DND-41 (cell line): Measurements from ENCODE around the gene USB1.

Experiments used
- ATAC-seq: fragments of 200-7000 bp; cut with Tn5 transposase; 3 replicates; pipeline ENCODE4 v1.9.1; 2021; ENCODE audit warnings: low read depth; ENCODE audit not compliant: insufficient read depth
- DNase-seq: peaks from one replicate; pipeline ENCODE4 v3.0.0-alpha.2; 2020
- H2AFZ ChIP-seq: 2 replicates; pipeline ENCODE4 v1.6.0; 2012; ENCODE audit warnings: low read depth, low read length
- H3K27ac ChIP-seq: 2 replicates; pipeline ENCODE4 v1.5.1; 2012; ENCODE audit warnings: low read length, inconsistent platforms
- H3K27me3 ChIP-seq: fragments of 200-600 bp; sonication (generic); 2 replicates; pipeline ENCODE4 v1.6.0; 2012; ENCODE audit warnings: low read length, mild to moderate bottlenecking, inconsistent platforms; ENCODE audit not compliant: insufficient read depth, poor library complexity
- H3K36me3 ChIP-seq: 2 replicates; pipeline ENCODE4 v1.5.1; 2012; ENCODE audit warnings: low read length, inconsistent platforms; ENCODE audit not compliant: insufficient read depth
- H3K4me1 ChIP-seq: 2 replicates; pipeline ENCODE4 v1.5.1; 2012; ENCODE audit warnings: mild to moderate bottlenecking, low read length; ENCODE audit not compliant: insufficient read depth
- H3K4me2 ChIP-seq: 2 replicates; pipeline ENCODE4 v1.6.0; 2012; ENCODE audit warnings: mild to moderate bottlenecking, moderate library complexity, low read length, inconsistent platforms; ENCODE audit not compliant: insufficient read depth
- H3K4me3 ChIP-seq, 2 experiments: fragments of 200-600 bp in 1 of 2; shearing (Covaris generic) in 1 of 2; 2 replicates each; pipeline ENCODE4 v1.5.1; 2012 to 2016; ENCODE audit warnings: inconsistent platforms in 2 of 2, low read length in 2 of 2, mild to moderate bottlenecking in 2 of 2, low read depth in 1 of 2, moderate library complexity in 1 of 2
- H3K79me2 ChIP-seq: 2 replicates; pipeline ENCODE4 v1.6.0; 2012; ENCODE audit warnings: low read length, inconsistent platforms; ENCODE audit not compliant: insufficient read depth
- H3K9ac ChIP-seq: 2 replicates; pipeline ENCODE4 v1.6.0; 2012; ENCODE audit warnings: low read depth, mild to moderate bottlenecking, inconsistent platforms, low read length, moderate library complexity
- H3K9me3 ChIP-seq: 2 replicates; pipeline ENCODE4 v1.5.1; 2012; ENCODE audit warnings: low read length, moderate library complexity, mild to moderate bottlenecking, inconsistent platforms; ENCODE audit not compliant: insufficient read depth, severe bottlenecking
- H4K20me1 ChIP-seq: 2 replicates; pipeline ENCODE4 v1.6.0; 2012; ENCODE audit warnings: low read length; ENCODE audit not compliant: insufficient read depth
- CTCF ChIP-seq: IDR thresholded peaks from 2 replicates; pipeline ENCODE4 v1.5.1; 2012; ENCODE audit warnings: borderline replicate concordance, low read length, moderate library complexity, mild to moderate bottlenecking; ENCODE audit not compliant: poor library complexity, severe bottlenecking; ENCODE audit errors: extremely low read depth
- EZH2 ChIP-seq: IDR thresholded peaks from 3 replicates; pipeline ENCODE4 v1.6.1; 2012; ENCODE audit warnings: borderline replicate concordance, low read depth, mild to moderate bottlenecking, moderate library complexity, low read length, inconsistent platforms; ENCODE audit not compliant: severe bottlenecking

The USB1 gene

GRCh38 chr16:58010886-58011285, 9.7 kb downstream of the USB1 start:
- Histone ChIP-seq H3K4me1 (no peaks in the 10 kb centered on the region), H3K36me3 (peaks cover 46% of the 10 kb centered on the region), H4K20me1 (no peaks in the 10 kb centered on the region; the same call in 1 of the 2 replicates), H3K27ac (no peak overlapping the region), H2AFZ (no peak overlapping the region), H3K4me2 (no peak overlapping the region), H3K4me3 (no peak overlapping the region), H3K79me2 (0 out of 2 replicates have a peak, but pooled peaks cover 2% of the 10 kb centered on the region), H3K27me3 (no peaks in the 10 kb centered on the region), H3K9me3 (no peaks in the 10 kb centered on the region), H3K9ac (no peak overlapping the region)
- TF ChIP-seq CTCF (no peak), EZH2 (no peak)
- no peak for DNase-seq
- ATAC-seq, result no peak

GRCh38 chr16:58011652-58012051, 10.4 kb downstream of the USB1 start:
- H3K36me3 ChIP-seq, result peaks cover 40% of the 10 kb centered on the region
- no peak overlapping the region for H3K27ac ChIP-seq
- TF ChIP-seq CTCF (peak; percentile 5), EZH2 (no peak)
- H3K9me3 ChIP-seq, result no peaks in the 10 kb centered on the region
- no peaks in the 10 kb centered on the region; the same call in 1 of the 2 replicates for H4K20me1 ChIP-seq
- no peak overlapping the region for H3K4me2 ChIP-seq
- H2AFZ ChIP-seq, result no peak overlapping the region
- no peak overlapping the region for H3K4me3 ChIP-seq
- H3K4me1 ChIP-seq, result no peaks in the 10 kb centered on the region
- H3K9ac ChIP-seq, result no peak overlapping the region
- 0 out of 2 replicates have a peak, but pooled peaks cover 2% of the 10 kb centered on the region for H3K79me2 ChIP-seq
- DNase-seq (no peak), ATAC-seq (no peak)
- H3K27me3 ChIP-seq, result no peaks in the 10 kb centered on the region

- H3K9ac ChIP-seq, result no peak overlapping the region
- ATAC-seq, result no peak
- H3K79me2 ChIP-seq, result no peaks in the 10 kb centered on the region
- H3K4me1 ChIP-seq, result no peaks in the 10 kb centered on the region
- no peak overlapping the region for H3K4me3 ChIP-seq
- H2AFZ ChIP-seq, result no peak overlapping the region
- peaks cover 40% of the 10 kb centered on the region for H3K36me3 ChIP-seq
- no peaks in the 10 kb centered on the region for H3K27me3 ChIP-seq
- no peaks in the 10 kb centered on the region; the same call in 1 of the 2 replicates for H4K20me1 ChIP-seq
- no peak overlapping the region for H3K27ac ChIP-seq
- TF ChIP-seq CTCF (no peak), EZH2 (no peak)
- no peaks in the 10 kb centered on the region for H3K9me3 ChIP-seq
- no peak overlapping the region for H3K4me2 ChIP-seq
- no peak for DNase-seq
Measured at GRCh38 chr16:58012481-58012880, 11.3 kb downstream of the USB1 start.
